Right atrium auricular region (tissue), 2 donors: ENCODE results near the gene MFSD12. TPM values are rescaled to one million over a fixed set of nuclear protein-coding genes. Genes with fewer than 3 reads are reported as not detected.

ENCODE experiments used
- DNase-seq: peaks from one replicate; pipeline ENCODE4 v3.0.0-alpha.2; 2019; ENCODE audit warnings: low spot score
- H3K27ac ChIP-seq, 2 donors: fragments of 200-600 bp; sonication (generic); 1 replicate in 1 of 2; 2 replicates in 1 of 2; pipeline ENCODE4 v1.5.1; 2016 to 2019
- H3K27me3 ChIP-seq, 2 donors: fragments of 200-600 bp; sonication (generic); one replicate each; pipeline versions ENCODE4 v1.5.1 to v1.6.0; 2017 to 2019
- H3K36me3 ChIP-seq: fragments of 200-600 bp; sonication (generic); one replicate; pipeline ENCODE4 v1.5.1; 2016
- H3K4me1 ChIP-seq, 2 donors: fragments of 200-600 bp; sonication (generic); one replicate each; pipeline versions ENCODE4 v1.5.1 to v1.6.0; 2017 to 2019
- H3K4me3 ChIP-seq, 2 donors: fragments of 200-600 bp; sonication (generic); 1 replicate in 1 of 2; 2 replicates in 1 of 2; pipeline ENCODE4 v1.5.1; 2017 to 2019; ENCODE audit warnings: mild to moderate bottlenecking in 1 of 2, moderate library complexity in 1 of 2
- H3K9me3 ChIP-seq, 2 donors: fragments of 200-600 bp; sonication (generic); one replicate each; pipeline ENCODE4 v1.5.1; 2019
- CTCF ChIP-seq, 2 donors: fragments of 200-600 bp; sonication (generic); IDR thresholded peaks; one replicate each; pipeline ENCODE4 v1.5.1; 2019; ENCODE audit warnings: antibody characterized with exemption in 2 of 2
- total RNA-seq, 2 donors: library from RNA; depleted of rRNA; stranded (reverse); fragments of >200 nt; gene quantifications; one replicate each; pipeline ENCODE4 v1.1.0, GENCODE V29; 2016

MFSD12 gene
- total RNA-seq, 2 donors from 2014 or later = 15.8 to 35.4 TPM

GRCh38 chr19:3535563-3535965 lies 21.8 kb downstream of the MFSD12 start:
- peaks cover 0 to 6% of the 10 kb centered on the region in 2 donors for H3K4me1 ChIP-seq
- no peak for TF ChIP-seq CTCF (IDR thresholded peaks at IDR 0.05)
- DNase-seq = no peak
- H3K27me3 ChIP-seq = no peaks in the 10 kb centered on the region
- no peak overlapping the region for H3K4me3 ChIP-seq
- no peaks in the 10 kb centered on the region for H3K9me3 ChIP-seq
- no peak overlapping the region for H3K27ac ChIP-seq
- H3K36me3 ChIP-seq = peaks cover 52% of the 10 kb centered on the region

GRCh38 chr19:3535235-3535535 lies 22.2 kb downstream of the MFSD12 start:
- H3K4me1 ChIP-seq = peaks cover 0 to 6% of the 10 kb centered on the region in 2 donors
- no peaks in the 10 kb centered on the region for H3K9me3 ChIP-seq
- TF ChIP-seq CTCF (IDR thresholded peaks at IDR 0.05) = no peak
- H3K27me3 ChIP-seq = no peaks in the 10 kb centered on the region
- no peak for DNase-seq
- no peak overlapping the region for H3K4me3 ChIP-seq
- peaks cover 52% of the 10 kb centered on the region for H3K36me3 ChIP-seq
- no peak overlapping the region for H3K27ac ChIP-seq

GRCh38 chr19:3534375-3535234 lies 22.8 kb downstream of the MFSD12 start:
- DNase-seq = no peak
- Histone ChIP-seq H3K4me3 (no peak overlapping the region), H3K27me3 (no peaks in the 10 kb centered on the region), H3K9me3 (no peaks in the 10 kb centered on the region), H3K4me1 (peaks cover 0 to 6% of the 10 kb centered on the region in 2 donors), H3K36me3 (peaks cover 52% of the 10 kb centered on the region), H3K27ac (no peak overlapping the region)
- no peak for TF ChIP-seq CTCF (IDR thresholded peaks at IDR 0.05)

- H3K36me3 ChIP-seq = peaks cover 52% of the 10 kb centered on the region
- DNase-seq = no peak
These were observed 23.7 kb downstream of the MFSD12 start for GRCh38 chr19:3533563-3534216.

GRCh38 chr19:3533033-3533432 lies 24.4 kb downstream of the MFSD12 start:
- Histone ChIP-seq H3K27ac (no peak overlapping the region), H3K4me3 (no peak overlapping the region), H3K9me3 (no peaks in the 10 kb centered on the region), H3K27me3 (no peaks in the 10 kb centered on the region), H3K4me1 (peaks cover 0 to 6% of the 10 kb centered on the region in 2 donors), H3K36me3 (peaks cover 56% of the 10 kb centered on the region)
- TF ChIP-seq CTCF (IDR thresholded peaks at IDR 0.05) = no peak
- no peak for DNase-seq

More at GRCh38 chr19:3533563-3534216, 23.7 kb downstream of the MFSD12 start:
- TF ChIP-seq CTCF (IDR thresholded peaks at IDR 0.05) = no peak
- H3K4me1 ChIP-seq = peaks cover 0 to 6% of the 10 kb centered on the region in 2 donors
- H3K4me3 ChIP-seq = no peak overlapping the region
- H3K27ac ChIP-seq = no peak overlapping the region
- H3K9me3 ChIP-seq = no peaks in the 10 kb centered on the region
- H3K27me3 ChIP-seq = no peaks in the 10 kb centered on the region
